Measurements from ENCODE around the gene EIPR1. TPM values are rescaled to one million over a fixed set of nuclear protein-coding genes. Genes with fewer than 3 reads are reported as not detected.

EIPR1 gene
- total RNA-seq, 2 experiments from 2014 or later, result 38.2 to 40.5 TPM

DNA sequence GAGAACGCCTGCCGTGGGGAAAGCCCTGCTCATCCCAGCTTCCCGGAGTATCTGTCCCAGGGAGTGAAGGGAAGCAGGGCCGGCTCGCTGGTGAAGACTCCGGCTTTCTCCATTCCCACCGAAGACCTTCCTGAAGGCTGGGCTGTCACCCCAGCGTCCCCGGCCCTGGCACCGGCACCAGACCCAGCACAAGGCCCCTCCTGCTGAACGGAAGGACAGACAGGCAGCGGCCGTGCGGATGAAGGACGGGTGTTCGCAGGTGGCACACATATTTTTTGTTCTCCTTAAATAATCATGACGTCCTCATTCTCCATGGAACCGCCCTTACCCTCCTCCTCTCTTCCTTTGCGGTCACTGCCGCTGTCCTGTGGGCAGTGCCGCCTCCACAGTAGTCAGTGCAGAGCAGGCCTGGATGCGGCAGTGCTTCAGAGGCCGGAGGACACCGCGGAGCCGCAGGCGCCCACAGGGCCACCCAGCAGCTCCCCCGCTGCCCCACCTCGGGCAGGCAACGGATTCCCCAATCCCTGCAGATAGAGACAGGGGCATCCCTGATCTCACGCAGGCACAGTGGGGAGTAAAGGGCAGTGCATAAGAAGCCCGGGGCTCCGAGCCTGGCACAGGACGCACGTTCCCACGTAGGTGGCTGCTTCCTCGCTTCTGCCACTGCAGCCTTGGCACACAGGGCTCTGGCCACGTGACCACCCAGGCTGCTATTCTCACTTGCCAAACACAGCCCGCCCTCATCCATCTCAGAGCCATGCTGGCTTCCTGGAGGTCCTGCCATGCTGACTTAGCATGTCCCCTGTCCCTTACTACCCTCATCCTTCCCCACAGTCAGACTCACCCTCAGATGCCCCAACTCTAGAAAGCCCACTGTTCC, 229.7 kb downstream of the EIPR1 start:
- no peak overlapping the region for H3K27ac Mint-ChIP-seq
- H3K36me3 Mint-ChIP-seq, result peaks cover 20% of the 10 kb centered on the region
- intact Hi-C loops (cut with micrococcal nuclease), result no loop called here
- DNase-seq, result no peak
- CTCF ChIA-PET, result no interaction called here
- H3K4me3 Mint-ChIP-seq, result no peak overlapping the region
- no peaks in the 10 kb centered on the region for H3K4me1 Mint-ChIP-seq (ENCODE audit: low read depth)
- POLR2A ChIA-PET, result no interaction called here
- H3K27me3 Mint-ChIP-seq, result no peaks in the 10 kb centered on the region
- peaks cover 19% of the 10 kb centered on the region for H3K9me3 Mint-ChIP-seq

DNA sequence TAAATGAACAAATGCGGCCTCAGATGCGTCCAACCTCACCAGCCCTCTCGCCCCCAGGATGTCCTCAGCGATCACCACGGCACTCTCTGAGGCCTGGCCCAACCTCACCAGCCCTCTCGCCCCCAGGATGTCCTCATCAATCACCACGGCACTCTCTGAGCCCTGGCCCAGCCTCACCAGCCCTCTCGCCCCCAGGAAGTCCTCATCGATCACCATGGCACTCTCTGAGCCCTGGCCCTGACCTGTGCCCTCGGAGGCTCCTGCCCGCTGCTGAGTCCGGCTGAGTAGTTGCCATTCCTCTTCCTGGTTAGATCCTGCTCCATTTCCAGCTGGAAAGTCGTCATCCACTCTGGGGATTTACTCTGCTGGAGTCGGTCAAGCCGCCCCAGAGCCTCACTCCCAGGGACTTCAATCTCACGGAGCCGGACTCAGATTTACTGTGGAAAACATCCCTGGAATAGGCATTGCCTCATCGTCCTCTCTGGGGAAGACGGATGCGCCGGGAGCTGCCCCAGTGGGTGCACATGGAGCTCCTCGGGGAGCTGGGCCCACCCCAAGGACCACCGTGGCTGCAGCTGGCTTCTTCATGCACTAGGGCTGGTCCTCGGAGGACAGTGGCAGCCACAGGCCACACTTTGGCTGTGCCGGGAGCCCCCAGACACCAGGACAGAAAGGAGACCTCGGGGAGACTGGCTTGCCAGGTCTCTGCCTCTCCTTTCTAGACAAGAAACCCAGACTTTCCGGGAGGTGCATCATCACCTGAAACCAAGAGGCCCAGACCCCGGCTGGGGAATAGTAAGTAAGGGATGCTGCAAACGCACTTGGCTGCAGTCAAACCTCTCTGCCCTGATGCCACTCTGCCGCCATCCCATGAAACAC, 230.6 kb downstream of the EIPR1 start:
- intact Hi-C loops (cut with micrococcal nuclease), result no loop called here
- Mint-ChIP-seq H3K4me1 (ENCODE audit: low read depth) (no peaks in the 10 kb centered on the region), H3K27me3 (no peaks in the 10 kb centered on the region), H3K36me3 (peaks cover 13% of the 10 kb centered on the region), H3K9me3 (peaks cover 13% of the 10 kb centered on the region), H3K4me3 (no peak overlapping the region), H3K27ac (no peak overlapping the region)
- CTCF ChIA-PET, result no interaction called here
- DNase-seq, result no peak
- POLR2A ChIA-PET, result no interaction called here

DNA sequence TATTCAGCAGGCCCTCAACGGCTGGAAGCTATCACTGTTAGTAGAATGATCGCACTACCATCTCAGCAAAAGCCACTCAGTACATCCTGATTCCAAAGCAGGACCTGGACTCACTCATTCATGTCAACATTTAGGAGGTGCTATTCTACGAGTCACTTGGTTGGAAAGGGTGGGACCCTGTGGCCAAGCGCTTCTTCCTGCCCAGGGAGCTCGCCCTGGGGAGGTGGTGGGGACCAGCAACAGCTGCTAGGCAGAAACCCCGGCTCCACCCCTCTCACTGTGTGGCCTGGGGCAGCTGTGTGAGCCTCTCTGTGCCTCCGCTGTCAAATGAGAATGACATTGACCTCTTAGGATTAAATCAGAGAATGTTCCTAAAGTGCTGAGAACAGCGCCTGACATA, 231.4 kb downstream of the EIPR1 start:
- peaks cover 5% of the 10 kb centered on the region for H3K9me3 Mint-ChIP-seq
- POLR2A ChIA-PET, result no interaction called here
- peaks cover 9% of the 10 kb centered on the region for H3K36me3 Mint-ChIP-seq
- H3K4me1 Mint-ChIP-seq (ENCODE audit: low read depth), result no peaks in the 10 kb centered on the region
- intact Hi-C loops (cut with micrococcal nuclease), result no loop called here
- CTCF ChIA-PET, result no interaction called here
- H3K27ac Mint-ChIP-seq, result no peak overlapping the region
- no peak for DNase-seq
- no peak overlapping the region for H3K4me3 Mint-ChIP-seq
- no peaks in the 10 kb centered on the region for H3K27me3 Mint-ChIP-seq

DNA sequence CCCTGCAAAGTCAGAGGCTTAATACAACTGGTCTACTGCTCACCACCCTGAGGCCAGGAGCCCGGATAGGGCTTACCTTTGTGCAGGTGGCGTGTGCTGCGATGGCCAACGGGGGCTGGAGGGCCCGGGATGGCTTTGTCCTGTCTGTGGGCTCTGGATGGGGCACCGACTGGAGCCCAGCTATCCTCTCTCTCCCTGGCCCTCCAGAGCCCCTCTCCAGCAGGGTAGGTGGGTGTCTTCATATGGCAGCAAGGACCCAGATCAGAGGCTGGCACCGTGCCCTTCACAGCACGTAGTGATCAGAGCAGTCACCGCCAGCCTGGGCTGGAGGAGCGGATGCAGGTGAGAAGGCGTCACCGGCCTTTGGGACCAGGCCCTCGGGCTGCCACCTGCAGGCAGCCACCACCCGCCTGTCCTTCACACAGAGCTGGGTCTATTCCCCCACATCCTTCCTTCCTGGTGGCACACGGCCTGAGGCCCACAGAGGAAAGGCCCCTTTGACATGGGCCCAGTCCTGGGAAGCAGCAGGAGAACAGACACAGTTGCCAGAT, 232.1 kb downstream of the EIPR1 start:
- no peak for DNase-seq
- H3K27me3 Mint-ChIP-seq, result no peaks in the 10 kb centered on the region
- CTCF ChIA-PET, result no interaction called here
- H3K9me3 Mint-ChIP-seq, result no peaks in the 10 kb centered on the region
- no peaks in the 10 kb centered on the region for H3K4me1 Mint-ChIP-seq (ENCODE audit: low read depth)
- H3K36me3 Mint-ChIP-seq, result peaks cover 3% of the 10 kb centered on the region
- H3K27ac Mint-ChIP-seq, result no peak overlapping the region
- no peak overlapping the region for H3K4me3 Mint-ChIP-seq
- intact Hi-C loops (cut with micrococcal nuclease), result no loop called here
- POLR2A ChIA-PET, result no interaction called here

DNA sequence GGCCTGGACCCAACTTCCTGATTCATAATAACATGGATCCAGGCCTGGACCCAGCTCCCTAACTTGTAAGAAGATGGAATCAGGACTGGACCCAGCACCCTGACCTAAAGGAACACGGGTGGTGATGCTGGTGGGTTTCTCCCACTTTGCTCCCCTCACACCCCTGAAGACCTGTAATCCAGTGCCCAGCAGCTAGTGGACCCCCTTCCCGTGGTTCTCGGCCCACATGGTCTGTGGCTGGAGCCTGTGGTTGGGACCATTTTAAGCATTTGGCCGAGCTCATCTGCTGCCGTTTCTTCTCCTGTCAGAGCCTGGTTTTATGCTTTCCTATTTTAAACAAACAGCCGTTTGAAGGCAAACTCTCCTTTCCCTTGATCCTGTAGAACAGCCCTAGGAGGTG, 232.8 kb downstream of the EIPR1 start:
- Mint-ChIP-seq H3K4me1 (ENCODE audit: low read depth) (no peaks in the 10 kb centered on the region), H3K27me3 (no peaks in the 10 kb centered on the region), H3K27ac (no peak overlapping the region), H3K4me3 (no peak overlapping the region), H3K36me3 (peaks cover 1% of the 10 kb centered on the region), H3K9me3 (no peaks in the 10 kb centered on the region)
- ChIA-PET CTCF (no interaction called here), POLR2A (no interaction called here)
- intact Hi-C loops (cut with micrococcal nuclease), result no loop called here
- DNase-seq, result no peak

DNA sequence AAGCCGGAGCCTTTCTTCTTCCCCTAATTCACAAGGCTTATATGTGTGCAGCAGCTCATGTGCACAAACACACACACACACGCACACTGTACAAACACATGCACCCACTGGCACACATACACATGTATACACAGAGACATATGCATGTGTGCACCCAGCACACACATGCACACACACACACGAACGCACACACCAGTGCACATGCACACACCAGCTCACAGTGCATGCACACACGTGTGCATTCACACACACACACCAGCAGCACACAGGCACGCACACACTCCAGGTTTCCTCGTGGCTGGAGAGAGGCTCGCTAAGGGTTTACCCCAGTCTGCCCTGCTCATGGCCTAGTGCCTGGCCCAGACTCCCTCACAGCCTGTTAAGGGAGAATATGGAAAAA, 234.0 kb downstream of the EIPR1 start:
- H3K27me3 Mint-ChIP-seq, result no peaks in the 10 kb centered on the region
- H3K4me3 Mint-ChIP-seq, result no peak overlapping the region
- no peaks in the 10 kb centered on the region for H3K36me3 Mint-ChIP-seq
- intact Hi-C loops (cut with micrococcal nuclease), result no loop called here
- CTCF ChIA-PET, result interaction anchor here (0.7 kb wide), 1 partner anchor 169 kb away, joined by 3 read pairs; no protein-coding TSS in a partner anchor
- H3K4me1 Mint-ChIP-seq (ENCODE audit: low read depth), result no peaks in the 10 kb centered on the region
- H3K9me3 Mint-ChIP-seq, result no peaks in the 10 kb centered on the region
- POLR2A ChIA-PET, result no interaction called here
- no peak for DNase-seq
- H3K27ac Mint-ChIP-seq, result no peak overlapping the region

DNA sequence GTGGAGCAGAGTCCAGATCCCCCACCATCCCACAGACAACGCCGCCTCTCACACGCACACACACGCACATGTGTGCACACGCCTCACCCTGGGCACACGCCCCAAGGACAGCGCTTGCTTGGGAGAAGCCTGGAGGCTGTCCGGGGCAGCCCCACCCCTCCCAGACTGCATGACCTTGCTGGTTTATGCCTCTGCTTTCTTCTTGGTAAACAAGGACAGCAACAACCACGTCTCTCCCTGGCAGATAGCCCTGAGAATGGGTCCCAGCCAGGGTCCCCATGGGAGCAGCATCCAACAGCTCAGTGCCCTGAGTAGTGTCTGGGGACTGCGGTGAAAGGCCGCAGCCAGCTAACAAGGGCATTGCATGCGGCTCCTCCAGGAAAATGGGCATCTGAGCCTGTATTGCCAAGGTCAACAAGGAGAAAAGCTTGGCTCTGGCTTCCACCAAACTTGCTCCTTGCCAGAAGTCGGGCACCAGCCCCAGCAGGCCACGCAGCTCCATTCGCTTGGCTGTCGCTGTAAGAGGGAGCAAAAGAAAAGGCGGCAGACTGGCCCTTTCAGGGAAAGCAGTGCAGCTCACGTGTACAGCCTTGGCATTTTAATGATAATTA, 234.6 kb downstream of the EIPR1 start:
- Mint-ChIP-seq H3K27ac (no peak overlapping the region), H3K4me3 (no peak overlapping the region), H3K9me3 (no peaks in the 10 kb centered on the region), H3K4me1 (ENCODE audit: low read depth) (no peaks in the 10 kb centered on the region), H3K27me3 (no peaks in the 10 kb centered on the region), H3K36me3 (no peaks in the 10 kb centered on the region)
- ChIA-PET CTCF (no interaction called here), POLR2A (no interaction called here)
- DNase-seq, result no peak
- intact Hi-C loops (cut with micrococcal nuclease), result no loop called here

DNA sequence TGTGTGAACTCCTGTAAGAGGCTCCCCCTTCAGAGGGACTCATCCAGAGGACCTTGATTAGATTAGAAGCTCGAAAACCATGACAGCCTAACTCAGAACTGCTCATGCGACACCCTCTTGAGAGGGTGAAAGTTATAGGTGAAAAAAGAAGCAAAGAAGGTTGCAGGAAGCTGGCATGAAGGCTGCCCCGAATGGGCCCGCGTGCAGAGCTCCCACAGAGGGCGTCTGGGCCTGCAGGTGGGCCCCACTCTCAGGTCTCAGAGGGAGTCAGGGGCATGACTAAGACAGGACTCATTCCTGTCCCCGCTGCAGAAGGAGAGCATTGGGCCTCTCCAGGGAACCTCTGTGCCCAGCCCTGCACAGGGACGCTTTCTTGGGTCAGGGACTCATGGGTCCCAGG, 235.4 kb downstream of the EIPR1 start:
- no peak overlapping the region for H3K4me3 Mint-ChIP-seq
- DNase-seq, result no peak
- H3K27me3 Mint-ChIP-seq, result no peaks in the 10 kb centered on the region
- no peak overlapping the region for H3K27ac Mint-ChIP-seq
- H3K36me3 Mint-ChIP-seq, result no peaks in the 10 kb centered on the region
- no peaks in the 10 kb centered on the region for H3K4me1 Mint-ChIP-seq (ENCODE audit: low read depth)
- intact Hi-C loops (cut with micrococcal nuclease), result no loop called here
- H3K9me3 Mint-ChIP-seq, result no peaks in the 10 kb centered on the region
- ChIA-PET CTCF (no interaction called here), POLR2A (no interaction called here)

DNA sequence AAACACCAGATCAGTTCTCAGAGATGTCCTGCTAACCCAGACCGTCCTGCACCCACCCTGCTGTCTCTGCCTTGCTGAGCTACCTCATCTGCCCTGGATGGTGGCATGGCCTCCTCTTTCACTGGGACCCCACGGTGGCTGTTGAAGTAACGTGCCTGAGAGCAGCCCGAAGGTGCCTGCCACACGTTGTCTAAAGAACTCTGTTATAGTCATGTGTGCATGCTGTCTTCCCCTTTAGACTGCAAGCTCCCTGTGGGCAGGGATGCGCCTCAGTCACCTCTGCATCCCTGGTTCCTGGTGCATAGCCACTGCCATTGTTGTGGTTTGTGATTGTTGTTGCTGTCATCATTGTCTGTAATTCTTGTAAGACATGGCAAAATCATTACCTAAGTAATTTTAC, 235.9 kb downstream of the EIPR1 start:
- no peak overlapping the region for H3K4me3 Mint-ChIP-seq
- H3K9me3 Mint-ChIP-seq, result no peaks in the 10 kb centered on the region
- DNase-seq, result no peak
- intact Hi-C loops (cut with micrococcal nuclease), result no loop called here
- H3K4me1 Mint-ChIP-seq (ENCODE audit: low read depth), result no peaks in the 10 kb centered on the region
- H3K36me3 Mint-ChIP-seq, result no peaks in the 10 kb centered on the region
- no peak overlapping the region for H3K27ac Mint-ChIP-seq
- POLR2A ChIA-PET, result interaction anchor here (0.6 kb wide), 1 partner anchor 235 kb away, joined by 4 read pairs; no protein-coding TSS in a partner anchor
- CTCF ChIA-PET, result no interaction called here
- H3K27me3 Mint-ChIP-seq, result no peaks in the 10 kb centered on the region

DNA sequence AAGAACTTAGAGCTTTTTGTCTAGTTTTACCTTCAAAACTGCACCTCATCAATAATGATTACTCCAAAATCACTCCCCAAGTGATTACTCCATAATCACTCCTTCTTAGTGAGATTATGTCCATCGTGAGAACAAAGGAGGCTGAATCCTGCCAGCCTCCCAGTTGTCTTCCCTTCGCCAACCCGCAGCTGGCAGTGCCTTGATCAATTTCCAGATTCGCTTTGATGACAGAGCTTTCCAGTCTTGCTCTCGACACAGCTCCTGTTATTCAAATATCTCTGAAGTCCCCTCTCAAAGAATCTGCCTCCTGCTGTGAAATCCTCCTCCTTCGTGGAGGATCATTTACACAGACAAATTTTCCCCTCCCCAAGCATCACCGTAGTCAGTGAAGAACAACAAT, 237.7 kb downstream of the EIPR1 start:
- ChIA-PET POLR2A (no interaction called here), CTCF (no interaction called here)
- no peak for DNase-seq
- Mint-ChIP-seq H3K9me3 (peaks cover 3% of the 10 kb centered on the region), H3K4me3 (no peak overlapping the region), H3K27ac (no peak overlapping the region), H3K27me3 (no peaks in the 10 kb centered on the region), H3K36me3 (peaks cover 3% of the 10 kb centered on the region), H3K4me1 (ENCODE audit: low read depth) (no peaks in the 10 kb centered on the region)
- intact Hi-C loops (cut with micrococcal nuclease), result no loop called here

Data from activated CD4-positive, alpha-beta memory T cell treated with anti-CD3 and anti-CD28 coated beads for 36 hours (primary cell).